GM12878 (cell line): ENCODE measurements around the gene HEXIM2. TPM values are rescaled to one million over a fixed set of nuclear protein-coding genes. Genes with fewer than 3 reads are reported as not detected.
A peak's percentile ranks its signal among the peaks of the same experiment; 100 is the strongest.

Experiments
- ATAC-seq: fragments of 200-7000 bp; cut with Tn5 transposase; 3 replicates; pipeline ENCODE4 v1.9.1; 2020; ENCODE audit warnings: mild to moderate bottlenecking, moderate library complexity
- BruUV-seq: library from RNA; stranded (reverse); fragments of 400-500 nt; replicated peaks from 2 replicates; lab custom pipeline; 2021; lab: Mats Ljungman, UMichigan
- CTCF ChIA-PET: fragments of 300-600 bp; sonication (Branson Sonifier 250); formaldehyde crosslinking; extraction: SDS; loops from one replicate; lab custom pipeline; 2021; ENCODE audit warnings: inconsistent platforms; lab: Yijun Ruan, JAX
- POLR2A ChIA-PET: fragments of 350-600 bp; formaldehyde crosslinking; extraction: SDS; loops from one replicate; lab custom pipeline; 2021; ENCODE audit warnings: inconsistent platforms; lab: Charles Lee
- RAD21 ChIA-PET: fragments of 300-600 bp; sonication (Branson Sonifier 250); formaldehyde crosslinking; loops from one replicate; lab custom pipeline; 2023; ENCODE audit warnings: antibody characterized with exemption; ENCODE audit not compliant: unreplicated experiment; lab: Charles Lee
- SMC1A ChIA-PET: fragments of 300-600 bp; sonication (Branson Sonifier 250); formaldehyde crosslinking; loops from one replicate; lab custom pipeline; 2023; ENCODE audit not compliant: unreplicated experiment, uncharacterized antibody; lab: Charles Lee
- DNase-seq: peaks from one replicate; pipeline ENCODE4 v3.0.0-alpha.2; 2011; ENCODE audit warnings: low read depth, low spot score
- FAIRE-seq: peaks from 3 replicates; lab custom pipeline; 2011; peaks lifted over from hg19 to GRCh38; lab: Jason Lieb, UNC
- H2AFZ ChIP-seq: 2 replicates; pipeline ENCODE4 v1.6.0; 2011; ENCODE audit warnings: low read depth, low read length, control low read depth; ENCODE audit not compliant: control insufficient read depth
- H3K27ac ChIP-seq: 2 replicates; pipeline ENCODE4 v1.5.1; 2011; ENCODE audit warnings: control low read depth; ENCODE audit not compliant: control insufficient read depth, insufficient read depth
- H3K27me3 ChIP-seq, 2 experiments: replicated peaks in 1 of 2; 2 replicates each; pipeline versions ENCODE4 v1.6.0 to v1.6.1; 2011; ENCODE audit warnings: low read length in 1 of 2; ENCODE audit not compliant: control insufficient read depth in 2 of 2, insufficient read depth in 2 of 2
- H3K36me3 ChIP-seq, 2 experiments: 2 replicates each; pipeline ENCODE4 v1.5.1; 2011; ENCODE audit warnings: low read length in 1 of 2; ENCODE audit not compliant: control insufficient read depth in 2 of 2, insufficient read depth in 2 of 2
- H3K4me1 ChIP-seq: 2 replicates; pipeline ENCODE4 v1.6.1; 2011; ENCODE audit warnings: mild to moderate bottlenecking, low read length, moderate library complexity, mixed read lengths; ENCODE audit not compliant: control insufficient read depth, insufficient read depth
- H3K4me2 ChIP-seq: 2 replicates; pipeline ENCODE4 v1.6.0; 2011; ENCODE audit warnings: control low read depth; ENCODE audit not compliant: control insufficient read depth, insufficient read depth
- H3K4me3 ChIP-seq: fragments of 200-600 bp; sonication (generic); 2 replicates; pipeline ENCODE4 v1.5.1; 2016
- H3K79me2 ChIP-seq: 2 replicates; pipeline ENCODE4 v1.6.0; 2011; ENCODE audit warnings: low read length; ENCODE audit not compliant: control insufficient read depth, insufficient read depth
- H3K9ac ChIP-seq: 2 replicates; pipeline ENCODE4 v1.8.0; 2011; ENCODE audit warnings: low read length, control low read depth, mixed read lengths; ENCODE audit not compliant: control insufficient read depth, insufficient read depth
- H3K9me3 ChIP-seq: replicated peaks from 3 replicates; pipeline ENCODE4 v1.5.1; 2011; ENCODE audit warnings: mild to moderate bottlenecking, low read length; ENCODE audit not compliant: control insufficient read depth, insufficient read depth
- H4K20me1 ChIP-seq: 2 replicates; pipeline ENCODE4 v1.6.0; 2011; ENCODE audit not compliant: control insufficient read depth, insufficient read depth
- CEBPB ChIP-seq, 2 experiments: fragments of 150-350 bp in 1 of 2; IDR thresholded peaks; 2 replicates each; pipeline ENCODE4 v1.6.1; 2012 to 2014; ENCODE audit warnings: low read depth in 2 of 2, low read length in 2 of 2, borderline replicate concordance in 1 of 2, inconsistent platforms in 1 of 2
- HDAC6 ChIP-seq: fragments of 200-600 bp; sonication (generic); IDR thresholded peaks from one replicate; pipeline ENCODE4 v1.8.0; 2017; ENCODE audit warnings: antibody characterized with exemption; ENCODE audit not compliant: unreplicated experiment
- JUND ChIP-seq: IDR thresholded peaks from 2 replicates; pipeline ENCODE4 v1.6.1; 2012; ENCODE audit warnings: low read depth, mild to moderate bottlenecking, low read length, improper control_type of control experiment, moderate library complexity
- KLF5 ChIP-seq: fragments of 450-650 bp; IDR thresholded peaks from 2 replicates; pipeline ENCODE4 v1.6.1; 2014; ENCODE audit warnings: mild to moderate bottlenecking; ENCODE audit not compliant: partially characterized antibody
- LARP7 ChIP-seq: fragments of 450-650 bp; IDR thresholded peaks from 2 replicates; pipeline ENCODE4 v1.6.1; 2017; ENCODE audit warnings: mild to moderate bottlenecking
- RAD21 ChIP-seq: IDR thresholded peaks from 2 replicates; pipeline ENCODE4 v1.6.1; 2011; ENCODE audit warnings: mild to moderate bottlenecking, low read depth, low read length, moderate library complexity; ENCODE audit not compliant: insufficient read depth
- SIN3A ChIP-seq: IDR thresholded peaks from 2 replicates; pipeline ENCODE4 v1.6.1; 2012; ENCODE audit warnings: low read depth, low read length, improper control_type of control experiment
- SMARCA5 ChIP-seq: fragments of 450-650 bp; IDR thresholded peaks from 2 replicates; pipeline ENCODE4 v1.6.1; 2017; ENCODE audit warnings: mild to moderate bottlenecking
- TAF1 ChIP-seq: IDR thresholded peaks from 2 replicates; pipeline ENCODE4 v1.6.1; 2011; ENCODE audit warnings: mild to moderate bottlenecking, low read depth, low read length, borderline replicate concordance
- TCF12 ChIP-seq: IDR thresholded peaks from 2 replicates; pipeline ENCODE4 v1.6.1; 2011; ENCODE audit warnings: low read depth, mild to moderate bottlenecking, low read length
- ZSCAN29 ChIP-seq: fragments of 450-650 bp; IDR thresholded peaks from 2 replicates; pipeline ENCODE4 v1.6.1; 2017; ENCODE audit warnings: mild to moderate bottlenecking, moderate library complexity
- ZZZ3 ChIP-seq: IDR thresholded peaks from 2 replicates; pipeline ENCODE4 v1.6.1; 2011; ENCODE audit warnings: low read depth; ENCODE audit not compliant: control insufficient read depth, insufficient read length
- WGBS: methylation state at CpG from one replicate; pipeline ENCODE4 v1.1.6; 2016; ENCODE audit warnings: low lambda C conversion rate; ENCODE audit not compliant: insufficient replicate concordance, insufficient coverage; ENCODE audit errors: missing lambda C conversion rate; 5-methylcytosine and 5-hydroxymethylcytosine counted together
- in situ Hi-C: fragments of 300-500 bp; cut with MboI; formaldehyde crosslinking; loops from 9 replicates; pipeline ENCODE4 v1.14.3; 2018; ENCODE audit warnings: mixed read lengths
- intact Hi-C: fragments of 100-400 bp; cut with micrococcal nuclease; formaldehyde crosslinking; loops from one replicate; pipeline ENCODE4 v1.14.2; 2022; ENCODE audit not compliant: unreplicated experiment
- polyA plus RNA-seq, 11 experiments: library from polyadenylated mRNA; depleted of rRNA in 4 of 11; unstranded in 6 of 11; stranded (reverse) in 5 of 11; fragments of >200 nt; fragmentation: Nextera tagmentation in 4 of 11; fragmentation: Illumina TruSeq in 1 of 11; extraction: Ambion mirVana in 4 of 11; extraction: Trizol in 1 of 11; gene quantifications; 1 replicate in 1 of 11; 2 replicates in 10 of 11; pipeline versions ENCODE4 v1.2.1 to v1.2.3, GENCODE V29; 2011 to 2016; ENCODE audit warnings: inconsistent platforms in 2 of 11, missing spikeins in 2 of 11, low read depth in 1 of 11
- total RNA-seq, 4 experiments: library from RNA; depleted of rRNA in 3 of 4; stranded (reverse); fragments of >200 nt in 3 of 4; fragmentation: Illumina TruSeq in 1 of 4; extraction: Trizol in 1 of 4; gene quantifications; 2 replicates each; pipeline versions ENCODE4 v1.2.1 to v1.2.3, GENCODE V29; 2013 to 2021
- TF ChIP-seq, protein P1 (sequence below): IDR thresholded peaks from 2 replicates; pipeline ENCODE4 v1.6.1; 2011; ENCODE audit warnings: borderline replicate concordance, low read depth, mild to moderate bottlenecking, moderate library complexity, mixed read lengths, low read length; ENCODE audit not compliant: insufficient read depth; ENCODE audit errors: extremely low read length
- TF ChIP-seq, protein P2 (sequence below): fragments of 450-650 bp; formaldehyde crosslinking; IDR thresholded peaks from 2 replicates; pipeline ENCODE4 v1.5.0; 2022; ENCODE audit warnings: mild to moderate bottlenecking, missing genetic modification characterization
- TF ChIP-seq, protein P3 (sequence below): fragments of 450-650 bp; conservative IDR thresholded peaks from 2 replicates; pipeline ENCODE4 v1.6.1; 2017; ENCODE audit warnings: mild to moderate bottlenecking, moderate library complexity

The HEXIM2 gene
- total and polyA plus RNA-seq, 10 of the 15 experiments (the other 5 are each of a cell fraction or from before 2014, with no cell fraction given) = 0.10 to 10.3 (median 6.4) TPM

DNA sequence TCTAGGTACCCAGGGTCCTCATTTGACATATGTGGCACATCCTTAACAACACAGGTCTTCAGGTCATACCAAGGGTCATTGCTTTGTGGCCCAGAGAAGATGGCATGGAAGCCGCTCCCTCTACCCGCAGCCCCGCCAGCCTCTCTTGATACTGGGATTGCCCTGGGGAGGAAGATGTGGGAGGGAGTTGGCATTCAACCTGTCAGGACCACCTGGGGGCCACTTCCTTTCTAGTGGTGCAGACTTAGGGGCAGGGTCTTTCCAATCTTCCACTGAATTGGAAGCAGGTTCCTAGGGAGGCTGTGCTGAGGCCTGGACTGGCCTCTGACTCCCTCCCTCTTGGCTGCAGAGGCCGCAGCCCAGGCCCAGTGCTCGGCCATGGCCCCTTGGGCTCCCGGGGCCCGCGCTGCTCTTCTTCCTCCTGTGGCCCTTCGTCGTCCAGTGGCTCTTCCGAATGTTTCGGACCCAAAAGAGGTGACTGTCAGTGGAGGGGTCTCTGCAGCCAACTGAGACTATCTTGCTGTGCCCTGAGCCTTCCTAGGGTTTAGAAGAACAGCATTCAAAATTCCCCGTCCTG is 18.5 kb upstream of the HEXIM2 start:
- in situ Hi-C loops = no loop called here
- no TSS peak for BruUV-seq
- H3K9me3 ChIP-seq = no peaks in the 10 kb centered on the region
- ATAC-seq (no peak), DNase-seq (no peak), FAIRE-seq (no peak)
- peak overlapping the region; percentile 87; the same call in 1 of the 2 replicates for H3K4me2 ChIP-seq
- ChIA-PET SMC1A (no interaction called here), RAD21 (interaction anchor here (0.6 to 1.7 kb wide), 2 partner anchors 8 to 250 kb away, joined by 3 to 10 read pairs; partner anchors contain the start of gene ACBD4), POLR2A (interaction anchor here (0.6 to 1.6 kb wide), 2 partner anchors 12 to 62 kb away, joined by 3 to 6 read pairs; no protein-coding TSS in a partner anchor), CTCF (interaction anchor here (0.6 to 11.0 kb wide), 5 partner anchors 8 to 83 kb away, joined by 3 to 280 read pairs (median 5); partner anchors contain the start of gene ACBD4)
- H3K4me1 ChIP-seq = peaks cover 18% of the 10 kb centered on the region
- no peaks in the 10 kb centered on the region for H3K27me3 ChIP-seq
- WGBS = 87% methylated on average over 13 of the region's 13 CpGs
- no peak overlapping the region for H3K9ac ChIP-seq
- H3K27ac ChIP-seq = no peak overlapping the region
- H3K79me2 ChIP-seq = peaks cover 9% of the 10 kb centered on the region
- TF ChIP-seq ZSCAN29 = no peak
- TF ChIP-seq, protein P1, sequence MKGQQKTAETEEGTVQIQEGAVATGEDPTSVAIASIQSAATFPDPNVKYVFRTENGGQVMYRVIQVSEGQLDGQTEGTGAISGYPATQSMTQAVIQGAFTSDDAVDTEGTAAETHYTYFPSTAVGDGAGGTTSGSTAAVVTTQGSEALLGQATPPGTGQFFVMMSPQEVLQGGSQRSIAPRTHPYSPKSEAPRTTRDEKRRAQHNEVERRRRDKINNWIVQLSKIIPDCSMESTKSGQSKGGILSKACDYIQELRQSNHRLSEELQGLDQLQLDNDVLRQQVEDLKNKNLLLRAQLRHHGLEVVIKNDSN = no peak
- no peak for TF ChIP-seq TCF12
- no peak for TF ChIP-seq RAD21
- TF ChIP-seq, protein P2, sequence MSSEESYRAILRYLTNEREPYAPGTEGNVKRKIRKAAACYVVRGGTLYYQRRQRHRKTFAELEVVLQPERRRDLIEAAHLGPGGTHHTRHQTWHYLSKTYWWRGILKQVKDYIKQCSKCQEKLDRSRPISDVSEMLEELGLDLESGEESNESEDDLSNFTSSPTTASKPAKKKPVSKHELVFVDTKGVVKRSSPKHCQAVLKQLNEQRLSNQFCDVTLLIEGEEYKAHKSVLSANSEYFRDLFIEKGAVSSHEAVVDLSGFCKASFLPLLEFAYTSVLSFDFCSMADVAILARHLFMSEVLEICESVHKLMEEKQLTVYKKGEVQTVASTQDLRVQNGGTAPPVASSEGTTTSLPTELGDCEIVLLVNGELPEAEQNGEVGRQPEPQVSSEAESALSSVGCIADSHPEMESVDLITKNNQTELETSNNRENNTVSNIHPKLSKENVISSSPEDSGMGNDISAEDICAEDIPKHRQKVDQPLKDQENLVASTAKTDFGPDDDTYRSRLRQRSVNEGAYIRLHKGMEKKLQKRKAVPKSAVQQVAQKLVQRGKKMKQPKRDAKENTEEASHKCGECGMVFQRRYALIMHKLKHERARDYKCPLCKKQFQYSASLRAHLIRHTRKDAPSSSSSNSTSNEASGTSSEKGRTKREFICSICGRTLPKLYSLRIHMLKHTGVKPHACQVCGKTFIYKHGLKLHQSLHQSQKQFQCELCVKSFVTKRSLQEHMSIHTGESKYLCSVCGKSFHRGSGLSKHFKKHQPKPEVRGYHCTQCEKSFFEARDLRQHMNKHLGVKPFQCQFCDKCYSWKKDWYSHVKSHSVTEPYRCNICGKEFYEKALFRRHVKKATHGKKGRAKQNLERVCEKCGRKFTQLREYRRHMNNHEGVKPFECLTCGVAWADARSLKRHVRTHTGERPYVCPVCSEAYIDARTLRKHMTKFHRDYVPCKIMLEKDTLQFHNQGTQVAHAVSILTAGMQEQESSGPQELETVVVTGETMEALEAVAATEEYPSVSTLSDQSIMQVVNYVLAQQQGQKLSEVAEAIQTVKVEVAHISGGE (CRISPR knock-in tag) = no peak
- TF ChIP-seq KLF5 = no peak
- TF ChIP-seq TAF1 = no peak
- no peak for TF ChIP-seq CEBPB (IDR thresholded peaks at IDR 0.05; ENCODE audit: borderline replicate concordance in 1 of 2, low read depth in 2 of 2, low read length in 2 of 2)
- no peak for TF ChIP-seq HDAC6
- TF ChIP-seq SIN3A = no peak
- TF ChIP-seq SMARCA5 = no peak
- TF ChIP-seq, protein P3, sequence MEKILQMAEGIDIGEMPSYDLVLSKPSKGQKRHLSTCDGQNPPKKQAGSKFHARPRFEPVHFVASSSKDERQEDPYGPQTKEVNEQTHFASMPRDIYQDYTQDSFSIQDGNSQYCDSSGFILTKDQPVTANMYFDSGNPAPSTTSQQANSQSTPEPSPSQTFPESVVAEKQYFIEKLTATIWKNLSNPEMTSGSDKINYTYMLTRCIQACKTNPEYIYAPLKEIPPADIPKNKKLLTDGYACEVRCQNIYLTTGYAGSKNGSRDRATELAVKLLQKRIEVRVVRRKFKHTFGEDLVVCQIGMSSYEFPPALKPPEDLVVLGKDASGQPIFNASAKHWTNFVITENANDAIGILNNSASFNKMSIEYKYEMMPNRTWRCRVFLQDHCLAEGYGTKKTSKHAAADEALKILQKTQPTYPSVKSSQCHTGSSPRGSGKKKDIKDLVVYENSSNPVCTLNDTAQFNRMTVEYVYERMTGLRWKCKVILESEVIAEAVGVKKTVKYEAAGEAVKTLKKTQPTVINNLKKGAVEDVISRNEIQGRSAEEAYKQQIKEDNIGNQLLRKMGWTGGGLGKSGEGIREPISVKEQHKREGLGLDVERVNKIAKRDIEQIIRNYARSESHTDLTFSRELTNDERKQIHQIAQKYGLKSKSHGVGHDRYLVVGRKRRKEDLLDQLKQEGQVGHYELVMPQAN = no peak
- no peak for TF ChIP-seq JUND
- TF ChIP-seq LARP7 = no peak
- TF ChIP-seq ZZZ3 = no peak
- no peak overlapping the region for H3K4me3 ChIP-seq
- intact Hi-C loops = no loop called here
- no peaks in the 10 kb centered on the region for H3K36me3 ChIP-seq
- H4K20me1 ChIP-seq = no peaks in the 10 kb centered on the region
- no peak overlapping the region for H2AFZ ChIP-seq
